DND-41 (cell line): Measurements from ENCODE around the gene SPAG16.

Source experiments
- ATAC-seq: fragments of 200-7000 bp; cut with Tn5 transposase; 3 replicates; pipeline ENCODE4 v1.9.1; 2021; ENCODE audit warnings: low read depth; ENCODE audit not compliant: insufficient read depth
- DNase-seq: peaks from one replicate; pipeline ENCODE4 v3.0.0-alpha.2; 2020
- H2AFZ ChIP-seq: 2 replicates; pipeline ENCODE4 v1.6.0; 2012; ENCODE audit warnings: low read depth, low read length
- H3K27ac ChIP-seq: 2 replicates; pipeline ENCODE4 v1.5.1; 2012; ENCODE audit warnings: low read length, inconsistent platforms
- H3K27me3 ChIP-seq: fragments of 200-600 bp; sonication (generic); 2 replicates; pipeline ENCODE4 v1.6.0; 2012; ENCODE audit warnings: low read length, mild to moderate bottlenecking, inconsistent platforms; ENCODE audit not compliant: insufficient read depth, poor library complexity
- H3K36me3 ChIP-seq: 2 replicates; pipeline ENCODE4 v1.5.1; 2012; ENCODE audit warnings: low read length, inconsistent platforms; ENCODE audit not compliant: insufficient read depth
- H3K4me1 ChIP-seq: 2 replicates; pipeline ENCODE4 v1.5.1; 2012; ENCODE audit warnings: mild to moderate bottlenecking, low read length; ENCODE audit not compliant: insufficient read depth
- H3K4me2 ChIP-seq: 2 replicates; pipeline ENCODE4 v1.6.0; 2012; ENCODE audit warnings: mild to moderate bottlenecking, moderate library complexity, low read length, inconsistent platforms; ENCODE audit not compliant: insufficient read depth
- H3K4me3 ChIP-seq, 2 experiments: fragments of 200-600 bp in 1 of 2; shearing (Covaris generic) in 1 of 2; 2 replicates each; pipeline ENCODE4 v1.5.1; 2012 to 2016; ENCODE audit warnings: inconsistent platforms in 2 of 2, low read length in 2 of 2, mild to moderate bottlenecking in 2 of 2, low read depth in 1 of 2, moderate library complexity in 1 of 2
- H3K79me2 ChIP-seq: 2 replicates; pipeline ENCODE4 v1.6.0; 2012; ENCODE audit warnings: low read length, inconsistent platforms; ENCODE audit not compliant: insufficient read depth
- H3K9ac ChIP-seq: 2 replicates; pipeline ENCODE4 v1.6.0; 2012; ENCODE audit warnings: low read depth, mild to moderate bottlenecking, inconsistent platforms, low read length, moderate library complexity
- H3K9me3 ChIP-seq: 2 replicates; pipeline ENCODE4 v1.5.1; 2012; ENCODE audit warnings: low read length, moderate library complexity, mild to moderate bottlenecking, inconsistent platforms; ENCODE audit not compliant: insufficient read depth, severe bottlenecking
- H4K20me1 ChIP-seq: 2 replicates; pipeline ENCODE4 v1.6.0; 2012; ENCODE audit warnings: low read length; ENCODE audit not compliant: insufficient read depth
- EZH2 ChIP-seq: IDR thresholded peaks from 3 replicates; pipeline ENCODE4 v1.6.1; 2012; ENCODE audit warnings: borderline replicate concordance, low read depth, mild to moderate bottlenecking, moderate library complexity, low read length, inconsistent platforms; ENCODE audit not compliant: severe bottlenecking
- TF ChIP-seq, protein P1 (sequence below): IDR thresholded peaks from 2 replicates; pipeline ENCODE4 v1.5.1; 2012; ENCODE audit warnings: borderline replicate concordance, low read length, moderate library complexity, mild to moderate bottlenecking; ENCODE audit not compliant: poor library complexity, severe bottlenecking; ENCODE audit errors: extremely low read depth

The SPAG16 gene

DNA sequence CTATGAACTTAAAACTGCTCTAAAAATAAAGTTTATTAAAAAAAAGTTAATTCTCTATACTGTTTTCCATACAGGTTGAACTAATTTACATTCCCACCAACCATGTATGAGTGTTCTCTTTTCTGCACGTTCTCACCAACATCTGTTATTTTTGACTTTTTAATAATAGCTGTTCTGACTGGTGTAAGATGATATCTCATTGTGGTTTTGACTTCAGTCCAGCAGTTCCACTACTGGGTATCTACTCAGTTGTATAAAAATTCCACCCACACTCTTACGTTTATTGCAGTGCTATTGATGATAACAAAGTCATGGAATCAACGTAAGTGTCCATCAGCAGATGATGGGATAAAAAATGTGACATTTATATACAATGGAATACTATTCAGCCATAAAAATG, 33.7 kb downstream of the SPAG16 start:
- Histone ChIP-seq H2AFZ (no peak overlapping the region), H3K4me3 (no peak overlapping the region), H3K9ac (no peak overlapping the region), H3K9me3 (no peaks in the 10 kb centered on the region), H3K4me1 (no peaks in the 10 kb centered on the region), H3K27me3 (no peaks in the 10 kb centered on the region), H3K27ac (no peak overlapping the region), H3K4me2 (no peak overlapping the region), H3K36me3 (peaks cover 3% of the 10 kb centered on the region; the same call in 1 of the 2 replicates), H3K79me2 (no peaks in the 10 kb centered on the region), H4K20me1 (no peaks in the 10 kb centered on the region)
- TF ChIP-seq EZH2, result no peak
- TF ChIP-seq, protein P1, sequence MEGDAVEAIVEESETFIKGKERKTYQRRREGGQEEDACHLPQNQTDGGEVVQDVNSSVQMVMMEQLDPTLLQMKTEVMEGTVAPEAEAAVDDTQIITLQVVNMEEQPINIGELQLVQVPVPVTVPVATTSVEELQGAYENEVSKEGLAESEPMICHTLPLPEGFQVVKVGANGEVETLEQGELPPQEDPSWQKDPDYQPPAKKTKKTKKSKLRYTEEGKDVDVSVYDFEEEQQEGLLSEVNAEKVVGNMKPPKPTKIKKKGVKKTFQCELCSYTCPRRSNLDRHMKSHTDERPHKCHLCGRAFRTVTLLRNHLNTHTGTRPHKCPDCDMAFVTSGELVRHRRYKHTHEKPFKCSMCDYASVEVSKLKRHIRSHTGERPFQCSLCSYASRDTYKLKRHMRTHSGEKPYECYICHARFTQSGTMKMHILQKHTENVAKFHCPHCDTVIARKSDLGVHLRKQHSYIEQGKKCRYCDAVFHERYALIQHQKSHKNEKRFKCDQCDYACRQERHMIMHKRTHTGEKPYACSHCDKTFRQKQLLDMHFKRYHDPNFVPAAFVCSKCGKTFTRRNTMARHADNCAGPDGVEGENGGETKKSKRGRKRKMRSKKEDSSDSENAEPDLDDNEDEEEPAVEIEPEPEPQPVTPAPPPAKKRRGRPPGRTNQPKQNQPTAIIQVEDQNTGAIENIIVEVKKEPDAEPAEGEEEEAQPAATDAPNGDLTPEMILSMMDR, result no peak
- DNase-seq (no peak), ATAC-seq (no peak)

DNA sequence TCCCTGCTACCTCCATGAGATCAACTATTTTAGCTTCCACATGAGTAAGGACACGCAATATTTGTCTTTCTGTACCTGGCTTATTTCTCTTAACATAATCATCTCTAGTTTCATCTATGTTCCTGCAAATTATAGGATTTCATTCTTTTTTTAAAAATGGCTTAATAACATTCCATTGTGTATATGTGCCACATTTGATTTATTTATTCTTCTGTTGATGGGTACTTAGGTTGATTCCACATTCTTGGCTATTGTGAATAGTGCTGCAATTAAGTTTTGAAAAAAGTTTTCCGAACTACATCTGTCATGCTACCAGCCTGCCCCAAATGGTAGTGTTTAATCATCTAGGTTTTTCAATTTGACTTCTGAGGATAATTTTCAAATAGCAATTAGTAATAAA, 36.3 kb downstream of the SPAG16 start:
- ATAC-seq, result no peak
- Histone ChIP-seq H3K9me3 (no peaks in the 10 kb centered on the region), H3K9ac (no peak overlapping the region), H3K4me3 (no peak overlapping the region), H3K27me3 (no peaks in the 10 kb centered on the region), H3K27ac (no peak overlapping the region), H3K4me1 (no peaks in the 10 kb centered on the region), H3K36me3 (peaks cover 3% of the 10 kb centered on the region; the same call in 1 of the 2 replicates), H3K79me2 (no peaks in the 10 kb centered on the region), H2AFZ (no peak overlapping the region), H4K20me1 (no peaks in the 10 kb centered on the region), H3K4me2 (no peak overlapping the region)
- TF ChIP-seq EZH2, result no peak
- TF ChIP-seq, protein P1, result no peak
- DNase-seq, result no peak

DNA sequence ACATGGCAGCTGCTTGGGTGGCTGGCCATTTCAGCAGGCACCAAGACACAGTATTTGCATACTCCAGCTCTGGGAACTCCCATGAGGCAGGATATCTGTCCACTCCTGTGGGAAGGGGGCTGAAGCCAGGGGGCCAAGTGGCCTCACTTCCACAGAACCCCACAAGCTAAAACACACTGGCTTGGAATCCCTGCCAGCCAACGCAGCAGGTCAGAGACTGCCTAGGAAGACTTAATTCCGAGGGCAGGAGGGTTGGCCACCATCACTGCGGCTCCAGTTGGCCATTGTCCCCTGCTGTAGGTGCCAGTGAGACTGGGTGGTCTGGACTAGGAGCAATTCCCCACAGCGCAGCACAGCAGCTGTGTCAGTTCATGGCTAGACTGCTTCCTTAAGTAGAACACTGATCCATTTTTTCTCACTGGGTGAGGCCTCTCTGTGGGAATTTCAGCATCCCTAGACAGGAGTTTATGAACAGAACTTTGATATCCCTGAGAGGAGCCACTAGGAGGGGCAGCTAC, 52.0 kb downstream of the SPAG16 start:
- Histone ChIP-seq H3K36me3 (no peaks in the 10 kb centered on the region), H3K9me3 (no peaks in the 10 kb centered on the region), H3K9ac (no peak overlapping the region), H3K27ac (no peak overlapping the region), H3K79me2 (no peaks in the 10 kb centered on the region), H3K4me1 (no peaks in the 10 kb centered on the region), H4K20me1 (no peaks in the 10 kb centered on the region), H3K27me3 (no peaks in the 10 kb centered on the region), H2AFZ (no peak overlapping the region), H3K4me2 (no peak overlapping the region), H3K4me3 (no peak overlapping the region)
- no peak for DNase-seq
- TF ChIP-seq EZH2, result no peak
- TF ChIP-seq, protein P1, result no peak
- no peak for ATAC-seq

DNA sequence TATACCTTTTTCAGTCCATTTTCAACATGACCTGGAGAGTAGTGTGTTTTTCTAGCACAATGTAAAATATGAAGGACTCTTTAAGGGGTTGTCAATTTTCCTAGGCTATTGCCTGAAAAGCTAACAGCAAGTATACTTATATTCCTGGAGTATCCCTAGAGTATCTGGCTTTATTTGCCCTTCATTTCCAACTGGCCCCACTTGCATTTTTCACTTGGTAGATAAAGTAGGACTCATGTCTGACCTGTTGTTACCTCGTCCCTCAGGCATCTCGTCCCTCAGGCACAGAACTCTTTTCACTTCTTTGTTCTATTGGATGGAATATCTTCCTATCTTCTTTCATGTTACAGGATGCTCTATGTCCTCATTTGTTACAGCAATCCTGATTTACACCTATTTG, 69.2 kb downstream of the SPAG16 start:
- DNase-seq (no peak), ATAC-seq (no peak)
- H3K27me3 ChIP-seq, result no peaks in the 10 kb centered on the region
- no peak overlapping the region for H3K9ac ChIP-seq
- H3K36me3 ChIP-seq, result no peaks in the 10 kb centered on the region
- TF ChIP-seq, protein P1, result no peak
- no peak for TF ChIP-seq EZH2
- no peak overlapping the region for H3K4me3 ChIP-seq
- H3K79me2 ChIP-seq, result no peaks in the 10 kb centered on the region
- H3K27ac ChIP-seq, result no peak overlapping the region
- H4K20me1 ChIP-seq, result no peaks in the 10 kb centered on the region
- no peaks in the 10 kb centered on the region for H3K4me1 ChIP-seq
- no peak overlapping the region for H2AFZ ChIP-seq
- H3K9me3 ChIP-seq, result no peaks in the 10 kb centered on the region
- H3K4me2 ChIP-seq, result no peak overlapping the region
